HepG2 (cell line): ENCODE measurements around the gene ANKS1B. TPM values are rescaled to one million over a fixed set of nuclear protein-coding genes. Genes with fewer than 3 reads are reported as not detected.

ENCODE experiments used
- ATAC-seq: fragments of 200-7000 bp; cut with Tn5 transposase; 3 replicates; pipeline ENCODE4 v1.9.1; 2020; ENCODE audit warnings: mild to moderate bottlenecking, moderate library complexity
- BruUV-seq: library from RNA; stranded (reverse); fragments of 400-500 nt; replicated peaks from 2 replicates; lab custom pipeline; 2021; lab: Mats Ljungman, UMichigan
- CTCF ChIA-PET: fragments of 300-600 bp; formaldehyde crosslinking; extraction: SDS; loops from one replicate; lab custom pipeline; 2021; ENCODE audit warnings: low total read pairs, inconsistent platforms, low intra/inter-chr PET ratio; lab: Yijun Ruan, JAX
- POLR2A ChIA-PET: fragments of 350-600 bp; sonication (Branson Sonifier 250); formaldehyde crosslinking; loops from one replicate; lab custom pipeline; 2020; ENCODE audit warnings: antibody characterized with exemption, inconsistent platforms; lab: Yijun Ruan, JAX
- DNase-seq: peaks from one replicate; pipeline ENCODE4 v3.0.0-alpha.2; 2015; ENCODE audit warnings: low spot score
- FAIRE-seq: peaks from 3 replicates; lab custom pipeline; 2011; peaks lifted over from hg19 to GRCh38; lab: Jason Lieb, UNC
- H2AFZ ChIP-seq: one replicate; pipeline ENCODE4 v1.6.1; 2011; ENCODE audit warnings: low read length, inconsistent platforms
- H3K27ac ChIP-seq: fragments of 300-600 bp; 3 replicates; pipeline ENCODE4 v1.8.0; 2011; ENCODE audit warnings: mixed run types, mild to moderate bottlenecking, mixed read lengths, low read length, inconsistent platforms; ENCODE audit not compliant: insufficient read depth; ENCODE audit errors: extremely low read length
- H3K27me3 ChIP-seq, 2 experiments: fragments of 200-600 bp in 1 of 2; 2 replicates in 1 of 2; 3 replicates in 1 of 2; pipeline versions ENCODE4 v1.6.0 to v1.8.0; 2011; ENCODE audit warnings: low read length in 2 of 2, mild to moderate bottlenecking in 2 of 2, moderate library complexity in 2 of 2, inconsistent platforms in 1 of 2; ENCODE audit not compliant: insufficient read depth in 2 of 2, control insufficient read depth in 1 of 2
- H3K36me3 ChIP-seq, 2 experiments: fragments of 200-600 bp in 1 of 2; replicated peaks in 1 of 2; 2 replicates in 1 of 2; 3 replicates in 1 of 2; pipeline versions ENCODE4 v1.5.1 to v1.8.0; 2011; ENCODE audit warnings: low read length in 2 of 2, inconsistent platforms in 1 of 2; ENCODE audit not compliant: insufficient read depth in 2 of 2, control insufficient read depth in 1 of 2
- H3K4me1 ChIP-seq: 2 replicates; pipeline ENCODE4 v1.5.1; 2012; ENCODE audit warnings: low read length, inconsistent platforms; ENCODE audit not compliant: insufficient read depth
- H3K4me2 ChIP-seq: 2 replicates; pipeline ENCODE4 v1.6.0; 2011; ENCODE audit warnings: low read depth, low read length, inconsistent platforms
- H3K4me3 ChIP-seq, 3 experiments: fragments of 200-600 bp in 1 of 3; sonication (generic), shearing (Covaris generic) in 1 of 3; replicated peaks in 1 of 3; 2 replicates each; pipeline ENCODE4 v1.5.1; 2011 to 2016; ENCODE audit warnings: low read length in 3 of 3, inconsistent platforms in 2 of 3, low read depth in 2 of 3, mild to moderate bottlenecking in 2 of 3, control low read depth in 1 of 3, mixed read lengths in 1 of 3; ENCODE audit not compliant: insufficient read depth in 1 of 3
- H3K79me2 ChIP-seq: one replicate; pipeline ENCODE4 v1.6.1; 2011; ENCODE audit warnings: low read length, inconsistent platforms; ENCODE audit not compliant: insufficient read depth
- H3K9ac ChIP-seq: 2 replicates; pipeline ENCODE4 v1.6.0; 2011; ENCODE audit warnings: mild to moderate bottlenecking, low read depth, low read length, inconsistent platforms; ENCODE audit not compliant: insufficient read depth
- H3K9me3 ChIP-seq: 2 replicates; pipeline ENCODE4 v1.5.1; 2012; ENCODE audit warnings: mild to moderate bottlenecking, low read length
- H4K20me1 ChIP-seq: 2 replicates; pipeline ENCODE4 v1.6.0; 2011; ENCODE audit warnings: inconsistent platforms, mild to moderate bottlenecking, low read length, moderate library complexity; ENCODE audit not compliant: insufficient read depth
- BHLHE40 ChIP-seq: IDR thresholded peaks from 2 replicates; pipeline ENCODE4 v1.6.1; 2011; ENCODE audit warnings: low read length, improper control_type of control experiment
- ZNF207 ChIP-seq: fragments of 450-650 bp; IDR thresholded peaks from 2 replicates; pipeline ENCODE4 v1.6.1; 2016; ENCODE audit warnings: antibody characterized with exemption, borderline replicate concordance
- ZNF407 ChIP-seq: sonication (generic); formaldehyde crosslinking; IDR thresholded peaks from one replicate; pipeline ENCODE4 v1.5.1; 2020; ENCODE audit warnings: mild to moderate bottlenecking, missing genetic modification reagents; ENCODE audit errors: not compliant biosample characterization
- ZNF441 ChIP-seq: sonication (generic); formaldehyde crosslinking; IDR thresholded peaks from 2 replicates; pipeline ENCODE4 v1.7.0; 2021; ENCODE audit warnings: missing genetic modification reagents, borderline replicate concordance
- ZNF670 ChIP-seq: sonication (generic); formaldehyde crosslinking; IDR thresholded peaks from 2 replicates; pipeline ENCODE4 v1.8.0; 2022; ENCODE audit warnings: mild to moderate bottlenecking, missing genetic modification reagents, borderline replicate concordance
- ZNF674 ChIP-seq: sonication (generic); formaldehyde crosslinking; IDR thresholded peaks from 2 replicates; pipeline ENCODE4 v1.5.0; 2020; ENCODE audit warnings: low read depth, mild to moderate bottlenecking, missing genetic modification reagents
- WGBS: methylation state at CpG from one replicate; pipeline ENCODE4 v1.1.6; 2017; ENCODE audit warnings: low lambda C conversion rate; 5-methylcytosine and 5-hydroxymethylcytosine counted together
- in situ Hi-C: cut with HindIII; loops from 2 replicates; pipeline ENCODE4 v1.10.0; 2017; ENCODE audit warnings: low pct_unique_long_range_greater_than_20kb; ENCODE audit not compliant: extremely low pct_ligation_motif_present
- intact Hi-C: fragments of 100-400 bp; cut with micrococcal nuclease; formaldehyde crosslinking; loops from one replicate; pipeline ENCODE4 v1.10.0; 2022; ENCODE audit not compliant: unreplicated experiment
- polyA plus RNA-seq, 8 experiments: library from polyadenylated mRNA; depleted of rRNA in 3 of 8; stranded (reverse) in 7 of 8; unstranded in 1 of 8; fragments of >200 nt; fragmentation: Illumina TruSeq in 4 of 8; extraction: Trizol in 4 of 8; gene quantifications; 2 replicates each; pipeline versions ENCODE4 v1.2.1 to v1.2.3, GENCODE V29; 2011 to 2016; ENCODE audit warnings: low read depth in 4 of 8, missing spikeins in 1 of 8, mixed read lengths in 1 of 8; ENCODE audit not compliant: insufficient read depth in 1 of 8
- total RNA-seq, 5 experiments: library from RNA; depleted of rRNA; stranded (reverse); fragments of >200 nt; fragmentation: Illumina TruSeq; extraction: Trizol; gene quantifications; 2 replicates each; pipeline ENCODE4 v1.2.3, GENCODE V29; 2016; ENCODE audit warnings: low read depth in 1 of 5
- TF ChIP-seq, protein P1 (sequence below): sonication (generic); formaldehyde crosslinking; IDR thresholded peaks from 2 replicates; pipeline ENCODE4 v1.5.0; 2020; ENCODE audit warnings: mild to moderate bottlenecking, missing genetic modification reagents
- TF ChIP-seq, protein P2 (sequence below): sonication (generic); formaldehyde crosslinking; IDR thresholded peaks from 2 replicates; pipeline ENCODE4 v1.4.0; 2020; ENCODE audit warnings: low read depth, missing genetic modification reagents

ANKS1B gene
- total and polyA plus RNA-seq, 2 of the 13 experiments (the other 11 are each of a cell fraction or from before 2014, with no cell fraction given): 0.15 TPM; not detected in 1

GRCh38 chr12:99122496-99122895 is 862.2 kb downstream of the ANKS1B start (continued):
- TF ChIP-seq ZNF207 (no peak), ZNF674 (CRISPR knock-in tag) (no peak)

DNA sequence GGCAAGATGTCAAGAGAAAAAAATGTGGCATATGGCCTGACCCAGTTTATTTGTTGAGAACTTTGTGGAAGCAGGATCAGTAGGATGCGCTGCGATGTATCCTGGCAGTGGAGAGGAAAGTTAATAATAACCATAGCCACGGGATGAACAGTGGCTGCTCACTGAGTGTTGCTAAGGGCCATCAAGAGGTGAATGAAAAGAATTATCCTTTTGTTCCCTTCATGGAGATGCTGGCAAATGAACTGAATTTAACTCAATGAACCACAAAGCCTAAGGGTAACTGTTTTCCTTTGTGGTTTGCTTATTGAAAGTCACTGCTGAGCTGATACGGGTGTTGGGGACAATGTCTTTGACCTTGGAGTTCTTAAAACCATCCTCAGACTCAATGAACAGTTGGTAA is 863.2 kb downstream of the ANKS1B start:
- no peaks in the 10 kb centered on the region for H3K4me1 ChIP-seq
- H3K9me3 ChIP-seq: no peaks in the 10 kb centered on the region
- DNase-seq (no peak), ATAC-seq (no peak), FAIRE-seq (no peak)
- BruUV-seq: no TSS peak
- H3K9ac ChIP-seq: no peak overlapping the region
- H3K27ac ChIP-seq: no peak overlapping the region
- H4K20me1 ChIP-seq: no peaks in the 10 kb centered on the region
- no peaks in the 10 kb centered on the region for H3K27me3 ChIP-seq
- WGBS: 1% methylated on average over 4 of the region's 4 CpGs
- ChIA-PET POLR2A (no interaction called here), CTCF (no interaction called here)
- no peak overlapping the region for H3K4me3 ChIP-seq
- intact Hi-C loops (no loop called here), in situ Hi-C loops (no loop called here)
- no peaks in the 10 kb centered on the region for H3K79me2 ChIP-seq
- no peak overlapping the region for H2AFZ ChIP-seq
- no peak overlapping the region for H3K4me2 ChIP-seq
- H3K36me3 ChIP-seq: no peaks in the 10 kb centered on the region
- TF ChIP-seq BHLHE40 (no peak), ZNF441 (CRISPR knock-in tag) (no peak), ZNF670 (CRISPR knock-in tag) (no peak), ZNF407 (CRISPR knock-in tag) (no peak)
- TF ChIP-seq, protein P1, sequence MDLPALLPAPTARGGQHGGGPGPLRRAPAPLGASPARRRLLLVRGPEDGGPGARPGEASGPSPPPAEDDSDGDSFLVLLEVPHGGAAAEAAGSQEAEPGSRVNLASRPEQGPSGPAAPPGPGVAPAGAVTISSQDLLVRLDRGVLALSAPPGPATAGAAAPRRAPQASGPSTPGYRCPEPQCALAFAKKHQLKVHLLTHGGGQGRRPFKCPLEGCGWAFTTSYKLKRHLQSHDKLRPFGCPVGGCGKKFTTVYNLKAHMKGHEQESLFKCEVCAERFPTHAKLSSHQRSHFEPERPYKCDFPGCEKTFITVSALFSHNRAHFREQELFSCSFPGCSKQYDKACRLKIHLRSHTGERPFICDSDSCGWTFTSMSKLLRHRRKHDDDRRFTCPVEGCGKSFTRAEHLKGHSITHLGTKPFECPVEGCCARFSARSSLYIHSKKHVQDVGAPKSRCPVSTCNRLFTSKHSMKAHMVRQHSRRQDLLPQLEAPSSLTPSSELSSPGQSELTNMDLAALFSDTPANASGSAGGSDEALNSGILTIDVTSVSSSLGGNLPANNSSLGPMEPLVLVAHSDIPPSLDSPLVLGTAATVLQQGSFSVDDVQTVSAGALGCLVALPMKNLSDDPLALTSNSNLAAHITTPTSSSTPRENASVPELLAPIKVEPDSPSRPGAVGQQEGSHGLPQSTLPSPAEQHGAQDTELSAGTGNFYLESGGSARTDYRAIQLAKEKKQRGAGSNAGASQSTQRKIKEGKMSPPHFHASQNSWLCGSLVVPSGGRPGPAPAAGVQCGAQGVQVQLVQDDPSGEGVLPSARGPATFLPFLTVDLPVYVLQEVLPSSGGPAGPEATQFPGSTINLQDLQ (CRISPR knock-in tag): no peak
- TF ChIP-seq, protein P2, sequence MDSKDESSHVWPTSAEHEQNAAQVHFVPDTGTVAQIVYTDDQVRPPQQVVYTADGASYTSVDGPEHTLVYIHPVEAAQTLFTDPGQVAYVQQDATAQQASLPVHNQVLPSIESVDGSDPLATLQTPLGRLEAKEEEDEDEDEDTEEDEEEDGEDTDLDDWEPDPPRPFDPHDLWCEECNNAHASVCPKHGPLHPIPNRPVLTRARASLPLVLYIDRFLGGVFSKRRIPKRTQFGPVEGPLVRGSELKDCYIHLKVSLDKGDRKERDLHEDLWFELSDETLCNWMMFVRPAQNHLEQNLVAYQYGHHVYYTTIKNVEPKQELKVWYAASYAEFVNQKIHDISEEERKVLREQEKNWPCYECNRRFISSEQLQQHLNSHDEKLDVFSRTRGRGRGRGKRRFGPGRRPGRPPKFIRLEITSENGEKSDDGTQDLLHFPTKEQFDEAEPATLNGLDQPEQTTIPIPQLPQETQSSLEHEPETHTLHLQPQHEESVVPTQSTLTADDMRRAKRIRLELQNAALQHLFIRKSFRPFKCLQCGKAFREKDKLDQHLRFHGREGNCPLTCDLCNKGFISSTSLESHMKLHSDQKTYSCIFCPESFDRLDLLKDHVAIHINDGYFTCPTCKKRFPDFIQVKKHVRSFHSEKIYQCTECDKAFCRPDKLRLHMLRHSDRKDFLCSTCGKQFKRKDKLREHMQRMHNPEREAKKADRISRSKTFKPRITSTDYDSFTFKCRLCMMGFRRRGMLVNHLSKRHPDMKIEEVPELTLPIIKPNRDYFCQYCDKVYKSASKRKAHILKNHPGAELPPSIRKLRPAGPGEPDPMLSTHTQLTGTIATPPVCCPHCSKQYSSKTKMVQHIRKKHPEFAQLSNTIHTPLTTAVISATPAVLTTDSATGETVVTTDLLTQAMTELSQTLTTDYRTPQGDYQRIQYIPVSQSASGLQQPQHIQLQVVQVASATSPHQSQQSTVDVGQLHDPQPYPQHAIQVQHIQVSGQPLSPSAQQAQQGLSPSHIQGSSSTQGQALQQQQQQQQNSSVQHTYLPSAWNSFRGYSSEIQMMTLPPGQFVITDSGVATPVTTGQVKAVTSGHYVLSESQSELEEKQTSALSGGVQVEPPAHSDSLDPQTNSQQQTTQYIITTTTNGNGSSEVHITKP (CRISPR knock-in tag): no peak
